T follicular helper cell (primary cell): ENCODE data around the gene SLC5A1.
"Not testable (repeated sequence)": the region's sequence is repeated elsewhere in the genome, so short reads cannot be mapped to it uniquely, and the experiment has no call there.

Source experiments
- DNase-seq: peaks from one replicate; pipeline ENCODE4 v3.0.0-alpha.2; 2020; ENCODE audit warnings: low read depth

Gene SLC5A1

DNA sequence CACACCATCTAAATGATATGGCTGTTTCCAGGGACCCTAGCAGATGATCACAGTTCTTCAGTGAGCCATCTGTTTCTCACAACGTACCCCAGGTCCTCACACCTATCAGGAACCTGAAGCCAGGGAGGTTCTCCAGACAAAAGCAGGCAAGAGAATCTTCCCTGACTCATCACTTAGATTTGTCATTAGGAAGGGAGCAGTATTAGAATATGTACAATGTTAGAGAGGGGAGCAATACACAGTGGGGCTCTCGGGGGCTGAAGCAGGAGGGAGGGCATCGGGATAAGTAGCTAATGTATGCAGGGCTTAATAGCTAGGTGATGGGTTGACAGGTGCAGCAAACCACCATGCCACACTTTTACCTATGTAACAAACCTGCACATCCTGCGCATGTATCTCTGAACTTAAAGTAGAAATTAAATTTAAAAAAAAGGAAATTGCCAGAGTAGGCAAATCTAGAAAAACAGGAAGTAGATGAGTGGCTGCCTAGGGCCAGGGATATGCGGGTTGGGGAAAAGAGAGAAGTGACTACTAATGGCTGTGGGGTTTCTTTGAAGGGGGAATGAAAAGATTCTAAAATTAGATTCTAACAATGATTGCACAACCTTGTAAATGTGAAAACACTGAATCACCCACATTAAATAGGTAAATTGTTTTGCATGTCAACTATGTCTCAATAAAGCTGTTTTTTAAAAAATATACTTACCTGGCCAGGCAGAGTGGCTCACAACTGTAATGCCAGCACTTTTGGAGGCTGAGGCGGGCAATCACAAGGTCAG lies 101.6 kb downstream of the SLC5A1 start:
- DNase-seq = no peak

GRCh38 chr22:32147128-32147527 lies 104.1 kb downstream of the SLC5A1 start:
- not testable (repeated sequence) for DNase-seq

GRCh38 chr22:32148372-32148771 lies 105.3 kb downstream of the SLC5A1 start:
- not testable (repeated sequence) for DNase-seq

DNA sequence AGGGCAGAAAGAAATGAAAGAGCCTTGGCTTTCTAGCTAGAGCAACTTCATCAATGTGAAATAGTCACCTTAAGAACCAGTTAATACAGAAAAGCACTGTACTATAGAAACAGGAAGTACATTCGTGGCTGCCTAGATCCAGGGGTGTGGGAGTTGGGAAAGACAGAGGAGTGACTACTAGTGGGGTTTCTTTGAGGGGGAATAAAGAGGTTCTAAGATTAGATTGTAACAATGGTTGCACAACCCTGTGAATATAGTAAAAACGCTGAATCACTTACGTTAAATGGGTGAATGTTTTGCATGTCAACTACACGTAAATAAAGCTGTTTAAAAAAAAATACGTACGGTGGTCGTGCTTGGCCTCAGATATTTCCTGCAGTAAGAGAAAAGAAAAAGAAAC lies 107.6 kb downstream of the SLC5A1 start:
- DNase-seq = not testable (repeated sequence)

DNA sequence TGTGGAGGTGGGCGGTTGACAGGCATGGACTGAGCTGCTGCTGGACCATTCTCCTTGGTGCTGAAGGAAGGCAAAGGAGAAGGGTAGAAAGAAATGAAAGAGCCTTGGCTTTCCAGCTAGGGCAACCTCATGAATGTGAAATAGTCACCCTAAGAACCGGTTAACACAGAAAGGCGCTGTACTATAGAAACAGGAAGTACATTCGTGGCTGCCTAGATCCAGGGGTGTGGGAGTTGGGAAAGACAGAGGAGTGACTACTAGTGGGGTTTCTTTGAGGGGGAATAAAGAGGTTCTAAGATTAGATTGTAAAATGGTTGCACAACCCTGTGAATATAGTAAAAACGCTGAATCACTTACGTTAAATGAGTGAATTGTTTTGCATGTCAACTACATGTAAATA lies 108.6 kb downstream of the SLC5A1 start:
- DNase-seq = not testable (repeated sequence)

DNA sequence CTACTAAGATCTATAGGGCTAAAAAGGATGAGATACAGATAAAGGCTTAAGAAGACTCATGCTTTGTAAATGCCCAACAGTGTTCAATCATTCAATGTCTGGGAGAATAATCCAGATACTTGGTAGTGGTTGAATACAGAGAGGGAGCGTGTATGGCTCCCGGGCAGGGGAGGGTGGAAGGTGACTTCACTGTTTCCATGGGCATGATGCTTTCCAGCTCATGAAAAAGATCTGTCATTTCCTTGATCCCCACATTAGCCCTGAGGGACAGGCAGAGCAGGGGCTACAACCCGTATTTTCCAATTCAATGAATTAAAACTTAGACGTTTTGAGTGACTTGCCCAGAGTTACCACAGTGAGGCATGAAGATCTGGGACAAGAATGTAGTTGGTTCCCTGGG lies 111.7 kb downstream of the SLC5A1 start:
- not testable (repeated sequence) for DNase-seq

DNA sequence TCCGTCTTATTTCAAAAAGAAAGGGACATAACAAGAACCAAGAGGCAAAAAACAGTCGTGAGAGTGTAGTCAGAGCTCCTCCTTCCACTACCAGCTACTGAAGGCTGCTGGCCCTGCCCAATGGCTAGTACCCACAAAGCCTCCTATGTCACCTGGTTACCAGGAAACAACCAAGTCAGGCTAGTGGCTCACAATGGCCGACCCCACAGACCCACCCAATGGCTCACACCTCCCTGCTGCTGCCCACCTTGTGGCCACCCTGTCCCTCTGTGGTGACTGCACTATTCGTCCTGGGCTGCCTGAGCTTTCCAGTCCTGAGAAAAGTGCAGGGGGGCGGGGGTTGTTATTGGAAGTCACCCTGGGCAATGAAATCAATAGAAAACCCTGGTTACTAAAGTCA lies 114.6 kb downstream of the SLC5A1 start:
- DNase-seq = not testable (repeated sequence)

DNA sequence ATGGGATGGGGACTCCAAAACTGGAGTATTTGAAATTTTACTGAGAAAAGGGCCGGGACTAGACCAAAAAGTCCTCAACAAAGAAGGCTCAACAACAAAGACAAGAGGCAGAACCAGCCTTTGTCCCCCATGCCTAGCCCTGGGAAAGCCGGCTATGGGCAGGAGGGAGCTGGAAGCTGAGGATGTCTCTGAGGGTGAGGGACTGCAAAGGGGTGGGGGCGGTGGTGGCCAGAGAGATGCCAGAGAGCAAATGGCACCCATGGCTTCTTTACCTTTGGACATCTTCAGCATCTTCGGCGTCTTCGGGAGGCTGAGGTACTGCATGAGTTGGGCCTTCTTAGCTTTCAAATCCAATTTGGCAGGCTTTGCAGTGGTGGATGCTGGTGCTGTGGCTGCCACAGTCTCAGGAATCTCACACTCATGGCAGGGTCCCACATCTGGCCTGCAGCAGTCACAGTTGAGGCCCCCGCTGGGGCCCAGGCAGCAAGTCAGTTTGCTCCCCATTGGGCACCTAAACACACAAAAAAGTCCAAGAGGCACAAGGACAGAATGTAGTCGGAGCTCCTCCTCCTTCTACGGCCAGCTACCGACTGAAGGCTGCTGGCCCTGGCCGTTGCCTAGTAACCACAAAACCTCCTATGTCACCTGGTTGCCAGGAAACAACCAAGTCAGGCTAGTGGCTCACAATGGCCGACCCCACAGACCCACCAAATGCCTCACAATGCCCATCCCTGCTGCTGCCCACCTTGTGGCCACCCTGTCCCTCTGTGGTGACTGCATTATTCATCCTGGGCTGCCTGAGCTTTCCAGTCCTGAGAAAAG lies 115.9 kb downstream of the SLC5A1 start, which contains the start of gene C22orf42:
Gene C22orf42, minus strand, starts transcription at position 592 of the 822 bp plus-strand sequence. Its CDS starts 88 bp downstream, at position 504.
- no peak for DNase-seq

DNA sequence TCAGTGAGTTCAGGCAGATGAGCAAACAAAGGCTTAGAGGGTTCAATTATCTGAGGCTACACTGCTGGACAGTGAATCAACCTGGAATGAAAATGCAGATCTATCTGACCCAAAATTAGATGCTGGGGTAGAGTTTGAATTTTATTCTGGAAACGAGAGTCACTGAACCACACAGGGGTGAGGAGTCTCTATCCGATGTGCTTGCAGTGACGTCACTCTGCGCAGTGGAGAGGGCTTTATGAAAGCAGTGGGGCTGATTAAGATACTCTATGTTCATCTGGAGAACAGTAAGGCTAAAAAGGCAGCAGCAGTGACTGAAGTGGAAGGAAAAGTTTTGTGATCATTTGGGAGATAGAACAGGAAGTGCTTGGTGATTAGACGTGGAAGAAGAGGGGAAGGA lies 117.3 kb downstream of the SLC5A1 start:
- DNase-seq = not testable (repeated sequence)
